ENCODE results near the gene ZMYM4. TPM values are rescaled to one million over a fixed set of nuclear protein-coding genes. Genes with fewer than 3 reads are reported as not detected.
A peak's percentile ranks its signal among the peaks of the same experiment; 100 is the strongest.
"Not testable (repeated sequence)": the region's sequence is repeated elsewhere in the genome, so short reads cannot be mapped to it uniquely, and the experiment has no call there.

The ZMYM4 gene
- 10 to 100 TPM; 21.8 to 29.0 TPM for total RNA-seq

GRCh38 chr1:35268282-35269200, at the start of gene ZMYM4:
Gene ZMYM4 (plus strand): TSS chr1:35268709. CDS start chr1:35269047, 338 bp downstream.
- CTCF ChIA-PET, result interaction anchor here (0.8 to 1.8 kb wide), 3 partner anchors 36 to 70 kb away, joined by 3 to 4 read pairs (median 3); no protein-coding TSS in a partner anchor
- Mint-ChIP-seq H3K27me3 (peaks cover 12% of the 10 kb centered on the region), H3K27ac (peak within 1 kb of the TSS; percentile 85), H3K4me3 (peak within 1 kb of the TSS; percentile 74), H3K4me1 (peaks cover 31% of the 10 kb centered on the region), H3K9me3 (ENCODE audit: low read depth) (no peaks in the 10 kb centered on the region), H3K36me3 (peaks cover 11% of the 10 kb centered on the region)
- DNase-seq (peak; percentile 94), ATAC-seq (peak; percentile 94)

- Mint-ChIP-seq H3K27me3 (no peaks in the 10 kb centered on the region), H3K4me1 (no peaks in the 10 kb centered on the region), H3K4me3 (no peak overlapping the region), H3K9me3 (ENCODE audit: low read depth) (no peaks in the 10 kb centered on the region), H3K36me3 (no peaks in the 10 kb centered on the region), H3K27ac (no peak overlapping the region)
- ATAC-seq (no peak), DNase-seq (no peak)
- CTCF ChIA-PET, result interaction anchor here (1.7 kb wide), 1 partner anchor 13 kb away, joined by 5 read pairs; no protein-coding TSS in a partner anchor
These were observed 47.5 kb upstream of the ZMYM4 start for GRCh38 chr1:35220976-35221375.

GRCh38 chr1:35222322-35223083, 46.0 kb upstream of the ZMYM4 start:
- no peaks in the 10 kb centered on the region for H3K9me3 Mint-ChIP-seq (ENCODE audit: low read depth)
- no peaks in the 10 kb centered on the region for H3K4me1 Mint-ChIP-seq
- no peak overlapping the region for H3K27ac Mint-ChIP-seq
- no peak overlapping the region for H3K4me3 Mint-ChIP-seq
- DNase-seq (no peak), ATAC-seq (no peak)
- H3K27me3 Mint-ChIP-seq, result peaks cover 5% of the 10 kb centered on the region
- no peaks in the 10 kb centered on the region for H3K36me3 Mint-ChIP-seq
- CTCF ChIA-PET, result interaction anchor here (0.9 to 1.7 kb wide), 3 partner anchors 15 to 505 kb away, joined by 3 to 5 read pairs (median 3); no protein-coding TSS in a partner anchor

- no peaks in the 10 kb centered on the region for H3K36me3 Mint-ChIP-seq
- no peak overlapping the region for H3K4me3 Mint-ChIP-seq
- CTCF ChIA-PET, result interaction anchor here (0.9 to 1.7 kb wide), 2 partner anchors 228 to 504 kb away, joined by 3 read pairs; no protein-coding TSS in a partner anchor
These were observed 45.4 kb upstream of the ZMYM4 start for GRCh38 chr1:35223084-35223630.

GRCh38 chr1:35226546-35226945, 42.0 kb upstream of the ZMYM4 start:
- CTCF ChIA-PET, result no interaction called here
- peaks cover 10% of the 10 kb centered on the region for H3K4me1 Mint-ChIP-seq
- H3K27ac Mint-ChIP-seq, result no peak overlapping the region
- ATAC-seq (no peak), DNase-seq (no peak)
- peaks cover 1% of the 10 kb centered on the region for H3K36me3 Mint-ChIP-seq
- H3K9me3 Mint-ChIP-seq (ENCODE audit: low read depth), result no peaks in the 10 kb centered on the region
- H3K4me3 Mint-ChIP-seq, result no peak overlapping the region
- H3K27me3 Mint-ChIP-seq, result peaks cover 5% of the 10 kb centered on the region

More at GRCh38 chr1:35223084-35223630, 45.4 kb upstream of the ZMYM4 start:
- H3K9me3 Mint-ChIP-seq (ENCODE audit: low read depth), result no peaks in the 10 kb centered on the region
- no peak for ATAC-seq
- no peak overlapping the region for H3K27ac Mint-ChIP-seq
- DNase-seq, result no peak
- no peaks in the 10 kb centered on the region for H3K4me1 Mint-ChIP-seq
- peaks cover 5% of the 10 kb centered on the region for H3K27me3 Mint-ChIP-seq

- H3K27me3 Mint-ChIP-seq, result peaks cover 5% of the 10 kb centered on the region
- CTCF ChIA-PET, result no interaction called here
These were observed 38.7 kb upstream of the ZMYM4 start for GRCh38 chr1:35229587-35230360.

GRCh38 chr1:35231287-35231686, 37.2 kb upstream of the ZMYM4 start:
- Mint-ChIP-seq H3K4me1 (peaks cover 10% of the 10 kb centered on the region), H3K27me3 (peaks cover 5% of the 10 kb centered on the region), H3K27ac (no peak overlapping the region), H3K4me3 (no peak overlapping the region), H3K36me3 (peaks cover 1% of the 10 kb centered on the region), H3K9me3 (ENCODE audit: low read depth) (no peaks in the 10 kb centered on the region)
- CTCF ChIA-PET, result interaction anchor here (1.3 kb wide), 1 partner anchor 29 kb away, joined by 3 read pairs; no protein-coding TSS in a partner anchor
- no peak for ATAC-seq
- DNase-seq, result no peak

More at GRCh38 chr1:35229587-35230360, 38.7 kb upstream of the ZMYM4 start:
- Mint-ChIP-seq H3K4me3 (no peak overlapping the region), H3K4me1 (peaks cover 10% of the 10 kb centered on the region), H3K27ac (no peak overlapping the region), H3K9me3 (ENCODE audit: low read depth) (no peaks in the 10 kb centered on the region), H3K36me3 (peaks cover 1% of the 10 kb centered on the region)
- no peak for ATAC-seq
- DNase-seq, result no peak

- H3K4me1 Mint-ChIP-seq; DNase-seq; H3K27me3 Mint-ChIP-seq; H3K4me3 Mint-ChIP-seq; H3K9me3 Mint-ChIP-seq (ENCODE audit: low read depth); H3K36me3 Mint-ChIP-seq; CTCF ChIA-PET; ATAC-seq; H3K27ac Mint-ChIP-seq: not testable (repeated sequence)
These were observed 31.7 kb upstream of the ZMYM4 start for GRCh38 chr1:35236772-35237171.

- Mint-ChIP-seq H3K36me3 (no peaks in the 10 kb centered on the region), H3K9me3 (ENCODE audit: low read depth) (no peaks in the 10 kb centered on the region), H3K4me3 (no peak overlapping the region), H3K27ac (no peak overlapping the region), H3K27me3 (peaks cover 3% of the 10 kb centered on the region), H3K4me1 (no peaks in the 10 kb centered on the region)
- CTCF ChIA-PET, result no interaction called here
- no peak for DNase-seq
- no peak for ATAC-seq
These were observed 24.8 kb upstream of the ZMYM4 start for GRCh38 chr1:35243691-35244090.

- Mint-ChIP-seq H3K9me3 (ENCODE audit: low read depth) (no peaks in the 10 kb centered on the region), H3K27me3 (peaks cover 14% of the 10 kb centered on the region), H3K27ac (no peak overlapping the region), H3K4me1 (no peaks in the 10 kb centered on the region), H3K4me3 (no peak overlapping the region), H3K36me3 (no peaks in the 10 kb centered on the region)
- DNase-seq, result no peak
- CTCF ChIA-PET, result no interaction called here
- no peak for ATAC-seq
These were observed 21.3 kb upstream of the ZMYM4 start for GRCh38 chr1:35247256-35247655.

GRCh38 chr1:35253941-35254340, 14.6 kb upstream of the ZMYM4 start:
- Mint-ChIP-seq H3K4me3 (no peak overlapping the region), H3K4me1 (no peaks in the 10 kb centered on the region), H3K9me3 (ENCODE audit: low read depth) (no peaks in the 10 kb centered on the region), H3K36me3 (no peaks in the 10 kb centered on the region), H3K27ac (no peak overlapping the region), H3K27me3 (peaks cover 14% of the 10 kb centered on the region)
- ATAC-seq (no peak), DNase-seq (no peak)
- CTCF ChIA-PET, result no interaction called here

GRCh38 chr1:35255276-35255675, 13.2 kb upstream of the ZMYM4 start:
- no peak for ATAC-seq
- no peak overlapping the region for H3K4me3 Mint-ChIP-seq
- peaks cover 13% of the 10 kb centered on the region for H3K27me3 Mint-ChIP-seq
- no peaks in the 10 kb centered on the region for H3K4me1 Mint-ChIP-seq
- H3K27ac Mint-ChIP-seq, result no peak overlapping the region
- no peaks in the 10 kb centered on the region for H3K36me3 Mint-ChIP-seq
- DNase-seq, result no peak
- CTCF ChIA-PET, result no interaction called here
- no peaks in the 10 kb centered on the region for H3K9me3 Mint-ChIP-seq (ENCODE audit: low read depth)
